ENCODE data around the gene SHH.

- TF ChIP-seq RAD21 (IDR thresholded peaks at IDR 0.05; ENCODE audit: low read length) (no peak), CHD1 (IDR thresholded peaks at IDR 0.05; ENCODE audit: low read depth, low read length) (no peak), CTCF (conservative IDR thresholded peaks at IDR 0.05; ENCODE audit: low read depth, low read length) (no peak), ELK1 (IDR thresholded peaks at IDR 0.05; ENCODE audit: borderline replicate concordance, low read depth, low read length) (no peak), POLR2A (IDR thresholded peaks at IDR 0.05; ENCODE audit: low read depth, low read length) (no peak), RFX5 (IDR thresholded peaks at IDR 0.05; ENCODE audit: low read depth, low read length) (no peak), BHLHE40 (IDR thresholded peaks at IDR 0.05; ENCODE audit: low read depth, low read length) (no peak)
Measured at GRCh38 chr7:155825336-155825735, 13.1 kb upstream of the SHH start.
